Spleen (tissue), 7 donors: ENCODE measurements around the gene SPEM2.
A peak's percentile ranks its signal among the peaks of the same experiment; 100 is the strongest.

Experiments used
- POLR2AphosphoS5 ChIP-seq, 3 donors: sonication (generic); formaldehyde crosslinking; IDR thresholded peaks; one replicate each; pipeline ENCODE4 v1.5.1; 2017; ENCODE audit warnings: antibody characterized with exemption in 3 of 3
- TF ChIP-seq, protein P1 (sequence below), 11 experiments: fragments of 200-600 bp in 7 of 11; fragments of 450-650 bp in 4 of 11; sonication (generic) in 4 of 11; IDR thresholded peaks in 8 of 11; conservative IDR thresholded peaks in 3 of 11; 1 replicate in 7 of 11; 2 replicates in 4 of 11; pipeline versions ENCODE4 v1.4.0 to v1.8.0; 2016 to 2021; ENCODE audit warnings: antibody characterized with exemption in 11 of 11, inconsistent platforms in 4 of 11, mild to moderate bottlenecking in 1 of 11
- donor health status: DM: no; HTN: no; CAD: no; lungs with moderate emphysema.
- donor health status: DM: no; HTN: no; CAD: no.
- donor health status: DM: no; HTN: no; CAD: no.

DNA sequence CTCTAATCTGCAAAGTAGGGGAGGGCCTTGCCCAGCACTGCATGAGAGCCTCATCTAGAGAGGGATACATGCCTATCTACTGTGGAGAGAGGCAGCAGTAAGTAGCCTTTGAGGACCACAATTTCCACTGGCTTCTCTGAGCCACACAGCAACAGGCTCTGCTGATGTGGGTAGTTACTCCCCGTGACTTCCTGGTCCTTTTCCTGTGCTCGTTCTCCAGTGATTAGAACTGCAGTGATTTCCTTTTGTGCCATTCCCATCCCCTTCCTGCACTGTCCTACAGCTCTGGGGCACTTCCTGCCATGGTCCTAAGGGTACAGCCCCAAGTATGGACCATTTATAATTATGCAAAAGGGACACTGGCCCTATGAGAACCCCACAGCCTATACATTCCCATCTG lies 34.1 kb upstream of the SPEM2 start:
- TF ChIP-seq, protein P1, sequence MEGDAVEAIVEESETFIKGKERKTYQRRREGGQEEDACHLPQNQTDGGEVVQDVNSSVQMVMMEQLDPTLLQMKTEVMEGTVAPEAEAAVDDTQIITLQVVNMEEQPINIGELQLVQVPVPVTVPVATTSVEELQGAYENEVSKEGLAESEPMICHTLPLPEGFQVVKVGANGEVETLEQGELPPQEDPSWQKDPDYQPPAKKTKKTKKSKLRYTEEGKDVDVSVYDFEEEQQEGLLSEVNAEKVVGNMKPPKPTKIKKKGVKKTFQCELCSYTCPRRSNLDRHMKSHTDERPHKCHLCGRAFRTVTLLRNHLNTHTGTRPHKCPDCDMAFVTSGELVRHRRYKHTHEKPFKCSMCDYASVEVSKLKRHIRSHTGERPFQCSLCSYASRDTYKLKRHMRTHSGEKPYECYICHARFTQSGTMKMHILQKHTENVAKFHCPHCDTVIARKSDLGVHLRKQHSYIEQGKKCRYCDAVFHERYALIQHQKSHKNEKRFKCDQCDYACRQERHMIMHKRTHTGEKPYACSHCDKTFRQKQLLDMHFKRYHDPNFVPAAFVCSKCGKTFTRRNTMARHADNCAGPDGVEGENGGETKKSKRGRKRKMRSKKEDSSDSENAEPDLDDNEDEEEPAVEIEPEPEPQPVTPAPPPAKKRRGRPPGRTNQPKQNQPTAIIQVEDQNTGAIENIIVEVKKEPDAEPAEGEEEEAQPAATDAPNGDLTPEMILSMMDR (IDR thresholded peaks at IDR 0.05 in 8 of 11, conservative IDR thresholded peaks at IDR 0.05 in 3 of 11) = no peak
- TF ChIP-seq POLR2AphosphoS5 (IDR thresholded peaks at IDR 0.05) = peak in 1 of 3 donors; percentile 64
